ENCODE data around the gene MAP3K4. TPM values are rescaled to one million over a fixed set of nuclear protein-coding genes. Genes with fewer than 3 reads are reported as not detected.

The MAP3K4 gene
- total RNA-seq, 2 experiments from 2014 or later, result 38.5 to 55.0 TPM

GRCh38 chr6:161152527-161152862, 160.9 kb downstream of the MAP3K4 start:
- no peak overlapping the region for H3K27ac Mint-ChIP-seq
- H3K36me3 Mint-ChIP-seq, result no peaks in the 10 kb centered on the region
- CTCF ChIA-PET, result interaction anchor here (1.4 to 1.6 kb wide), 2 partner anchors 219 to 221 kb away, joined by 5 to 14 read pairs; no protein-coding TSS in a partner anchor
- H3K27me3 Mint-ChIP-seq, result no peaks in the 10 kb centered on the region
- no peak for ATAC-seq
- DNase-seq, result no peak
- H3K4me1 Mint-ChIP-seq, result no peaks in the 10 kb centered on the region
- H3K4me3 Mint-ChIP-seq, result no peak overlapping the region
- no peaks in the 10 kb centered on the region for H3K9me3 Mint-ChIP-seq (ENCODE audit: low read depth)

- Mint-ChIP-seq H3K4me3 (no peak overlapping the region), H3K36me3 (no peaks in the 10 kb centered on the region), H3K27me3 (no peaks in the 10 kb centered on the region), H3K27ac (no peak overlapping the region), H3K9me3 (ENCODE audit: low read depth) (peaks cover under 1% of the 10 kb centered on the region), H3K4me1 (no peaks in the 10 kb centered on the region)
- CTCF ChIA-PET, result interaction anchor here (1.4 to 1.6 kb wide), 2 partner anchors 218 to 221 kb away, joined by 5 to 14 read pairs; no protein-coding TSS in a partner anchor
- DNase-seq, result no peak
- peak; percentile 45 for ATAC-seq
Measured at GRCh38 chr6:161152907-161153662, 161.5 kb downstream of the MAP3K4 start.

- H3K4me1 Mint-ChIP-seq, result no peaks in the 10 kb centered on the region
- H3K36me3 Mint-ChIP-seq, result no peaks in the 10 kb centered on the region
- DNase-seq (no peak), ATAC-seq (no peak)
- H3K4me3 Mint-ChIP-seq, result no peak overlapping the region
- H3K27ac Mint-ChIP-seq, result no peak overlapping the region
- H3K9me3 Mint-ChIP-seq (ENCODE audit: low read depth), result peaks cover 3% of the 10 kb centered on the region
- H3K27me3 Mint-ChIP-seq, result no peaks in the 10 kb centered on the region
- CTCF ChIA-PET, result interaction anchor here (1.4 to 1.6 kb wide), 2 partner anchors 217 to 220 kb away, joined by 5 to 14 read pairs; no protein-coding TSS in a partner anchor
Measured at GRCh38 chr6:161153725-161154124, 162.2 kb downstream of the MAP3K4 start.

- DNase-seq (no peak), ATAC-seq (no peak)
- no peaks in the 10 kb centered on the region for H3K27me3 Mint-ChIP-seq
- H3K4me3 Mint-ChIP-seq, result no peak overlapping the region
- H3K9me3 Mint-ChIP-seq (ENCODE audit: low read depth), result peaks cover 3% of the 10 kb centered on the region
- CTCF ChIA-PET, result no interaction called here
- H3K27ac Mint-ChIP-seq, result no peak overlapping the region
- H3K4me1 Mint-ChIP-seq, result no peaks in the 10 kb centered on the region
- no peaks in the 10 kb centered on the region for H3K36me3 Mint-ChIP-seq
Measured at GRCh38 chr6:161154796-161155335, 163.3 kb downstream of the MAP3K4 start.

GRCh38 chr6:161161121-161161520, 169.6 kb downstream of the MAP3K4 start:
- CTCF ChIA-PET, result no interaction called here
- Mint-ChIP-seq H3K9me3 (ENCODE audit: low read depth) (peaks cover 3% of the 10 kb centered on the region), H3K4me3 (no peak overlapping the region), H3K4me1 (no peaks in the 10 kb centered on the region), H3K36me3 (peaks cover 2% of the 10 kb centered on the region), H3K27me3 (no peaks in the 10 kb centered on the region), H3K27ac (no peak overlapping the region)
- no peak for DNase-seq
- no peak for ATAC-seq

GRCh38 chr6:161161889-161162624, 170.5 kb downstream of the MAP3K4 start:
- no peak overlapping the region for H3K4me3 Mint-ChIP-seq
- no peaks in the 10 kb centered on the region for H3K27me3 Mint-ChIP-seq
- CTCF ChIA-PET, result no interaction called here
- ATAC-seq (no peak), DNase-seq (no peak)
- H3K27ac Mint-ChIP-seq, result no peak overlapping the region
- H3K36me3 Mint-ChIP-seq, result peaks cover 2% of the 10 kb centered on the region
- peaks cover 3% of the 10 kb centered on the region for H3K9me3 Mint-ChIP-seq (ENCODE audit: low read depth)
- no peaks in the 10 kb centered on the region for H3K4me1 Mint-ChIP-seq

- Mint-ChIP-seq H3K9me3 (ENCODE audit: low read depth) (peaks cover 3% of the 10 kb centered on the region), H3K4me1 (no peaks in the 10 kb centered on the region), H3K4me3 (no peak overlapping the region), H3K27ac (no peak overlapping the region), H3K27me3 (no peaks in the 10 kb centered on the region), H3K36me3 (peaks cover 2% of the 10 kb centered on the region)
- ATAC-seq (no peak), DNase-seq (no peak)
- CTCF ChIA-PET, result no interaction called here
Measured at GRCh38 chr6:161162722-161163121, 171.2 kb downstream of the MAP3K4 start.

GRCh38 chr6:161163466-161164181, 172.1 kb downstream of the MAP3K4 start:
- Mint-ChIP-seq H3K27me3 (no peaks in the 10 kb centered on the region), H3K4me1 (no peaks in the 10 kb centered on the region), H3K36me3 (peaks cover 2% of the 10 kb centered on the region), H3K4me3 (no peak overlapping the region), H3K9me3 (ENCODE audit: low read depth) (no peaks in the 10 kb centered on the region), H3K27ac (no peak overlapping the region)
- ATAC-seq (no peak), DNase-seq (no peak)
- CTCF ChIA-PET, result no interaction called here

- H3K36me3 Mint-ChIP-seq, result peaks cover 2% of the 10 kb centered on the region
- no peak overlapping the region for H3K27ac Mint-ChIP-seq
- H3K9me3 Mint-ChIP-seq (ENCODE audit: low read depth), result no peaks in the 10 kb centered on the region
- H3K27me3 Mint-ChIP-seq, result no peaks in the 10 kb centered on the region
- no peak overlapping the region for H3K4me3 Mint-ChIP-seq
- no peak for ATAC-seq
- DNase-seq, result no peak
- CTCF ChIA-PET, result no interaction called here
- H3K4me1 Mint-ChIP-seq, result no peaks in the 10 kb centered on the region
Measured at GRCh38 chr6:161164182-161164625, 172.6 kb downstream of the MAP3K4 start.

- CTCF ChIA-PET, result no interaction called here
- ATAC-seq (no peak), DNase-seq (no peak)
- no peak overlapping the region for H3K27ac Mint-ChIP-seq
- H3K9me3 Mint-ChIP-seq (ENCODE audit: low read depth), result no peaks in the 10 kb centered on the region
- no peaks in the 10 kb centered on the region for H3K36me3 Mint-ChIP-seq
- no peaks in the 10 kb centered on the region for H3K27me3 Mint-ChIP-seq
- no peak overlapping the region for H3K4me3 Mint-ChIP-seq
- H3K4me1 Mint-ChIP-seq, result no peaks in the 10 kb centered on the region
Measured at GRCh38 chr6:161166176-161166575, 174.6 kb downstream of the MAP3K4 start.

- DNase-seq, result no peak
Measured at GRCh38 chr6:161166677-161167076, 175.1 kb downstream of the MAP3K4 start.

More at GRCh38 chr6:161166677-161167076, 175.1 kb downstream of the MAP3K4 start:
- H3K9me3 Mint-ChIP-seq (ENCODE audit: low read depth), result no peaks in the 10 kb centered on the region
- H3K36me3 Mint-ChIP-seq, result no peaks in the 10 kb centered on the region
- H3K4me3 Mint-ChIP-seq, result no peak overlapping the region
- H3K27me3 Mint-ChIP-seq, result no peaks in the 10 kb centered on the region
- H3K27ac Mint-ChIP-seq, result no peak overlapping the region
- CTCF ChIA-PET, result no interaction called here
- H3K4me1 Mint-ChIP-seq, result no peaks in the 10 kb centered on the region
- no peak for ATAC-seq
